ENCODE results near the gene AKAP6. TPM values are rescaled to one million over a fixed set of nuclear protein-coding genes. Genes with fewer than 3 reads are reported as not detected.
A peak's percentile ranks its signal among the peaks of the same experiment; 100 is the strongest.

Gene AKAP6
- total RNA-seq, 1 donor from 2014 or later = 600 TPM

DNA sequence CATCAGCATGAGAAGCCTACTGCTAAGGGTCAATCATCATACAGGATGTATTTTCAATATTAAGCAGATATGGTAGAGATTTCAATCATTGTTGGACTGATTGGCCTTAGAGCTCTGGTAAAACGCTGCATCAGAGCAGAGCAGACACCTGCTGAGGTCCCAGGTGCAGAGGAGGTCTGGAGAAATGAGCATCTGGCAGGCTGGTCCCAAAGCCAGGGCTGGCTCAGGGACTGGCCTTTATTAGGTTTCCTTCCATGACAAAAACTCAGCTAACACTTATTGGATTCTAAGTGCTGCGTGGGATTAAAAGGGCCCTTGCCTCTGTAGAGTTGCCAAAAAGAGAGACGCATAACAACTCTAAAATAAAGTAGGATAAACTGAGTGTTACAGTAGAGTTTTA lies 29.7 kb downstream of the AKAP6 start:
- peaks cover 9% of the 10 kb centered on the region for H3K27me3 Mint-ChIP-seq (ENCODE audit: unreplicated experiment)
- H3K4me3 Mint-ChIP-seq (ENCODE audit: unreplicated experiment) = no peak overlapping the region
- H3K36me3 Mint-ChIP-seq (ENCODE audit: unreplicated experiment) = peaks cover 12% of the 10 kb centered on the region
- TF ChIP-seq, protein P1, sequence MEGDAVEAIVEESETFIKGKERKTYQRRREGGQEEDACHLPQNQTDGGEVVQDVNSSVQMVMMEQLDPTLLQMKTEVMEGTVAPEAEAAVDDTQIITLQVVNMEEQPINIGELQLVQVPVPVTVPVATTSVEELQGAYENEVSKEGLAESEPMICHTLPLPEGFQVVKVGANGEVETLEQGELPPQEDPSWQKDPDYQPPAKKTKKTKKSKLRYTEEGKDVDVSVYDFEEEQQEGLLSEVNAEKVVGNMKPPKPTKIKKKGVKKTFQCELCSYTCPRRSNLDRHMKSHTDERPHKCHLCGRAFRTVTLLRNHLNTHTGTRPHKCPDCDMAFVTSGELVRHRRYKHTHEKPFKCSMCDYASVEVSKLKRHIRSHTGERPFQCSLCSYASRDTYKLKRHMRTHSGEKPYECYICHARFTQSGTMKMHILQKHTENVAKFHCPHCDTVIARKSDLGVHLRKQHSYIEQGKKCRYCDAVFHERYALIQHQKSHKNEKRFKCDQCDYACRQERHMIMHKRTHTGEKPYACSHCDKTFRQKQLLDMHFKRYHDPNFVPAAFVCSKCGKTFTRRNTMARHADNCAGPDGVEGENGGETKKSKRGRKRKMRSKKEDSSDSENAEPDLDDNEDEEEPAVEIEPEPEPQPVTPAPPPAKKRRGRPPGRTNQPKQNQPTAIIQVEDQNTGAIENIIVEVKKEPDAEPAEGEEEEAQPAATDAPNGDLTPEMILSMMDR (IDR thresholded peaks at IDR 0.05; ENCODE audit: partially characterized antibody, unreplicated experiment) = no peak
- H3K27ac Mint-ChIP-seq (ENCODE audit: unreplicated experiment) = peak overlapping the region; percentile 76
- peaks cover 11% of the 10 kb centered on the region for H3K9me3 Mint-ChIP-seq (ENCODE audit: unreplicated experiment)
- DNase-seq = peak; percentile 42
- H3K4me1 Mint-ChIP-seq (ENCODE audit: low read depth, unreplicated experiment) = peaks cover 54% of the 10 kb centered on the region

DNA sequence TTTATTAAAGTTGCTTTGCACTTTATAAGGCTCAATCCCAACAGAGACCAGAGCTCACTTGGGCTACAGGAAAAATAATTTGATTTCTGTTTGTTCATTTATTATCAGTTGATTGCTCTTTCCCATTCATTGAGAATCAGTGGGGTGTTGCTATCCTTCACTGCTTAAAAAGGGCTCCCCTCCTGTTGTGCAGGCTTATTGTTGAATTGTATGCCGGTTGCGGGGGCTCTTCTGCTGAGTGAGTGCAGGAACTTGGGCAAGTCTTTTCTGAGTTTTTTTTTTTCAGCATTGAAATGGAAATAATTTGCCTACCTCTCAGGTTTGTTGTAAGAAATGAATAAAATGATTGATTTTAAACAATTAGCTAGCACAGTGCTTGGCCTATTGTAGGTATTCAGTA lies 32.6 kb downstream of the AKAP6 start:
- peaks cover 7% of the 10 kb centered on the region for H3K9me3 Mint-ChIP-seq (ENCODE audit: unreplicated experiment)
- H3K4me3 Mint-ChIP-seq (ENCODE audit: unreplicated experiment) = no peak overlapping the region
- DNase-seq = no peak
- no peak overlapping the region for H3K27ac Mint-ChIP-seq (ENCODE audit: unreplicated experiment)
- H3K4me1 Mint-ChIP-seq (ENCODE audit: low read depth, unreplicated experiment) = peaks cover 65% of the 10 kb centered on the region
- TF ChIP-seq, protein P1 (IDR thresholded peaks at IDR 0.05; ENCODE audit: partially characterized antibody, unreplicated experiment) = no peak
- peaks cover 5% of the 10 kb centered on the region for H3K27me3 Mint-ChIP-seq (ENCODE audit: unreplicated experiment)
- peaks cover 3% of the 10 kb centered on the region for H3K36me3 Mint-ChIP-seq (ENCODE audit: unreplicated experiment)

DNA sequence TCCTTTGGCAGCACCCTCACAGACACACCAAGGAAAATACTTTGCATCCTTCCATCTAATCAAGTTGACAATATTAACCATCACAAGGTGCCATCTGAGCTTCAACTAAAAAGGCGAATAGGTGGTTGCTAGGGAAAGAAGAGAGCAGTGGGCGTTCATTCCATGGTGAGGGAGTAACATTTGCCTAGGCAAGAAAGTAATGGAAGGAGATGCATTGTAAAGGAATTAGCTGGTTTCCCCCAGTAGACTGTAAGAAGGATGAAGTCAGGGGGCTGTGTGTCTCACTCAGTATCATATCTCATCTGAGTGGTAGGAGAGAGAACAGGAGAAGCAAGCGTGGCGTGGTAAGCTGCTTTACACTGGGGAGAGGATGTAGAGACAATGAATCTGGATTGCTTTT lies 34.7 kb downstream of the AKAP6 start:
- peak overlapping the region; percentile 27 for H3K4me3 Mint-ChIP-seq (ENCODE audit: unreplicated experiment)
- TF ChIP-seq, protein P1 (IDR thresholded peaks at IDR 0.05; ENCODE audit: partially characterized antibody, unreplicated experiment) = no peak
- H3K4me1 Mint-ChIP-seq (ENCODE audit: low read depth, unreplicated experiment) = peaks cover 62% of the 10 kb centered on the region
- peak overlapping the region; percentile 2 for H3K27ac Mint-ChIP-seq (ENCODE audit: unreplicated experiment)
- H3K9me3 Mint-ChIP-seq (ENCODE audit: unreplicated experiment) = peaks cover 5% of the 10 kb centered on the region
- H3K36me3 Mint-ChIP-seq (ENCODE audit: unreplicated experiment) = peaks cover 3% of the 10 kb centered on the region
- no peak for DNase-seq
- H3K27me3 Mint-ChIP-seq (ENCODE audit: unreplicated experiment) = peaks cover 2% of the 10 kb centered on the region

DNA sequence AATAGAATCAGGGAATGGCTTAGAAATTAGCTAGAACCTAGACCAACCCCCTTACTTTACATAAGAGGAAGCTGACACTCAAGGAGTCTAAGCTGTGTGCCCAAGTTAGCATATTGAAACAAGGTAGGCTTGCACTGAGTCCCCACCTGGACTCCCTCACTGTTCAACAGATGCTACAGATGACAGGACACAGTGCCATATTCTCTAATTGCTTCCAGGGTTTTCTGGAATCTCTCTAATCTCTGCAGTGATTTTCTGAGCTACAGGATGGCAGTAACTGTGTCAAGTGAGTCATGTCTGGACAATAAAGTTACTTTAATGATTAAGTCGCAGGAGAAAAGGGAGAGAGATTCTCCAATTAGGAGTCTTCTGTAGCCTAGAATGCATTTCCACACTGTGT lies 35.8 kb downstream of the AKAP6 start:
- no peak for DNase-seq
- H3K36me3 Mint-ChIP-seq (ENCODE audit: unreplicated experiment) = no peaks in the 10 kb centered on the region
- peaks cover 60% of the 10 kb centered on the region for H3K4me1 Mint-ChIP-seq (ENCODE audit: low read depth, unreplicated experiment)
- H3K4me3 Mint-ChIP-seq (ENCODE audit: unreplicated experiment) = no peak overlapping the region
- H3K9me3 Mint-ChIP-seq (ENCODE audit: unreplicated experiment) = peaks cover 5% of the 10 kb centered on the region
- peaks cover 2% of the 10 kb centered on the region for H3K27me3 Mint-ChIP-seq (ENCODE audit: unreplicated experiment)
- no peak overlapping the region for H3K27ac Mint-ChIP-seq (ENCODE audit: unreplicated experiment)
- TF ChIP-seq, protein P1 (IDR thresholded peaks at IDR 0.05; ENCODE audit: partially characterized antibody, unreplicated experiment) = no peak

DNA sequence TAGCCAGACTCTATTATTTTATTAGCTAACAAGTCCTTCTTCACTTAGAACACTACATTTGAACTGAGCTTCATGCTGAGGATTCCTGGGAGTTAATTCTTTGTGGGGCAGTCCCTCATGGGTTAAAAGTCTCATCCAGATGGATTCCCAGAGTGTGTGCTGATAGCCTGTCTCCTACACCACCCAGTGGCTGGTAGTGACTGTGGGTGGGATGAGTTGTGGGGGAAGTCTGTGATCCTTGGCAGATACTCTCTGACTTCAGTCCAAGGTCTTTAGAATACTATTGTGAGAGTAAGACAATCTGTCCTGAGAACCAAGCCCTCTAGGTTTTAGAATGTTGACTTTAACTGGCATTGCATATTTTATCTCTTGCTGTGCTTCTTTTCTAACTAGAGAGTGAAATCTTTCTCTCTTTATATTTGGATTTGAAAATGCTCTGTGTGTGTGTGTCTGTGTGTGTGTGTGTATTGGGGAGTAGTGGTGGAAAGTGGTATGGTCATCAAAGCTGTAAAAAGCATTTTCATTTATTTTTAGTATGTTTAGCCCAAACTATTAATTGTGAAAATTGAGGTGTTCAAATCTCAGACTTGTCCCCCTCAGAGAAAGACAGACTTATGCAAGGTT lies 37.3 kb downstream of the AKAP6 start:
- H3K4me3 Mint-ChIP-seq (ENCODE audit: unreplicated experiment) = peak overlapping the region; percentile 68
- H3K4me1 Mint-ChIP-seq (ENCODE audit: low read depth, unreplicated experiment) = peaks cover 64% of the 10 kb centered on the region
- no peak for DNase-seq
- peaks cover 2% of the 10 kb centered on the region for H3K27me3 Mint-ChIP-seq (ENCODE audit: unreplicated experiment)
- H3K9me3 Mint-ChIP-seq (ENCODE audit: unreplicated experiment) = peaks cover 2% of the 10 kb centered on the region
- TF ChIP-seq, protein P1 (IDR thresholded peaks at IDR 0.05; ENCODE audit: partially characterized antibody, unreplicated experiment) = no peak
- peak overlapping the region; percentile 65 for H3K27ac Mint-ChIP-seq (ENCODE audit: unreplicated experiment)
- no peaks in the 10 kb centered on the region for H3K36me3 Mint-ChIP-seq (ENCODE audit: unreplicated experiment)

Measured in glutamatergic neuron (in vitro differentiated cells).